HG03097 (cell line): ENCODE measurements around the gene HSPA14.
"Not testable (repeated sequence)": the region's sequence is repeated elsewhere in the genome, so short reads cannot be mapped to it uniquely, and the experiment has no call there.

Experiments
- ATAC-seq: cut with Tn5 transposase; IDR thresholded peaks from one replicate; pipeline ENCODE4 v1.9.1; 2021; ENCODE audit not compliant: unreplicated experiment, low FRiP score

The HSPA14 gene

DNA sequence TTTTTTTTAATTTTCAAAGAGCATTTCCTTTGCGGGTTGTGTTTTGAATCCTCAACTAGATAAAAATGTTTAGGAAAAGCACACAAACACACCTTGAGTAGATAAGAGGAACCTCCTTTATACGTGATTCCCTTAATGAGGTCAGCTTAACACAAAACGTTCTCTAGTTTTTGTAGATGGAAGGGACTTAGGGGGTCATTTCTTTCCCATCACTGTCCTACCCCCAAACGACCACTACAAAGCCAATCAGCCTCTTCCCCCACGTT, 41.8 kb downstream of the HSPA14 start:
- no peak for ATAC-seq

DNA sequence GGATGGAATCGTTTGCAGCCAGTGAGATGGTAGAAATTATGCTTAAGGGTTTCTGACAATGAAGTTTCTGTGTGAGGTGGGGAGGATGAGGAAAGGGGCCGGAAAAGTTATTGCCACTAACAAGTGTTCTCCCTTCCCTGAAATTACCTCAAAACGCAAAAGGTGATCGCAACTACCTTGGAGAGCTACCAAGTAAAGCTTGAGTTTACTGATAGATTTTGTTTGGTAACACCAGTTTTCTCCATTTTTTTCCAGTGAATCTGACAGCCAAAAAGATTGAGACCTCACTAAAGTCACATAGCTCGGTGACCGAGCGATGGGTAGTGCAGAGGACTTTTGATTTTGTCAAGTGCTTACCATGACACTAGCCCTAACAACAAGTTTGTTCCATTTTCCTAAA, 42.1 kb downstream of the HSPA14 start:
- ATAC-seq: no peak

- ATAC-seq: no peak
Observed at GRCh38 chr10:14884082-14884481, 46.0 kb downstream of the HSPA14 start.

DNA sequence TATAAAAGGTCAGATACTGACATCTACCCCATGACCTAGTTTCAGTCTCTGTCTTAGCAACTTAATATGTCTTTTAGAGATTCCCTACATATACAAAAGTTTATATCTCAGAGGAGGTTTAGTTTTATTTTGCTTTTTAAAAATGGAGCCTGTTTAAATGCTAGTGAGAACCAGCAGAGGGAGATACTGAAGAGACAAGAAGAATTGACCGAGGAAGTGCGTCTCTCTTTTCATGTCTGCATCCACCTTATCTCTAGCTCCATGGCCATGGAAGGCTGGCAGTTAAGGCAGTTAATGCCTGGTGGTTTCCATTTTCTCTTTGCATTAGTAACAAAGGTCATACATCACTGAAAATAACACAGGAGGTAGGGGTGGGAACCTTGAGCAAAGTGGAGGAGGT, 51.2 kb downstream of the HSPA14 start:
- ATAC-seq: no peak

- no peak for ATAC-seq
Observed at GRCh38 chr10:14891151-14891550, 53.0 kb downstream of the HSPA14 start.

- no peak for ATAC-seq
Observed at GRCh38 chr10:14904316-14904732, 66.2 kb downstream of the HSPA14 start.

DNA sequence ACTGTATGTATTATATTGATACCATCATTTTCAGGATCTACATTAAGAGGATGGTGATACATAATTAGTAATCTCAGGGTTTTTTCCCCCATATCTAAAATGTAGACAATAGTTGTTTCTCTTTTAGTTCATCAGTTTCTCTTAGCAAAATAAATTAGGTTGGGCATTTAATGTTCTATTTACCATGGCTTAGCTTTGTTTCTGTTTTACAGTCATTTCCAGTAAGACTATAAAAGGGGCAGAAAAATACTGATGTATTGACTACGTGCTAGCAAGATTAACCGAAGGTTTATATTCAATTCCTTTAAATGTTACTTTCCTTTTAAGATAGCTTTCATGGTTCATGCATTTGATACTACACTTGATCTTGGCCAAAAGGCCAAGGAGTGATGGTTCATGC, 66.8 kb downstream of the HSPA14 start:
- ATAC-seq: no peak

DNA sequence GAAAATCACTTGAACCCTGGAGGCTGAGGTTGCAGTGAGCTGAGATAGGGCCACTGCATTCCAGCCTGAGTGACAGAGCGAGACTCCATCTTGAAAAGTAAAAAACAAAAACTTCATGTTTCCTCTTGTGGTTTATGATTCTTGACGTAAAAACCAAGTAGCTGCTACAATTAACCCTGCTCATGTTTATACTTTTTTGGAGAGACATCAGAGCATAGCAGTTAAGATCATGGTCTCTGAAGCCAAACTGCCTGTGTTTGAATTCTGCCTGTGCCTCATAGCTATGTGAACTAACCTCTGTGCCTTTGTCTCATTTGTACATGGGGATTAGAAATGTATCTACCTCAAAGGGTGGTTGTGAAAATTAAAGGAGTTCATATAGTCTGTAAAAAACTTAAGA, 67.8 kb downstream of the HSPA14 start:
- no peak for ATAC-seq

GRCh38 chr10:14906765-14907164, 68.7 kb downstream of the HSPA14 start:
- no peak for ATAC-seq

DNA sequence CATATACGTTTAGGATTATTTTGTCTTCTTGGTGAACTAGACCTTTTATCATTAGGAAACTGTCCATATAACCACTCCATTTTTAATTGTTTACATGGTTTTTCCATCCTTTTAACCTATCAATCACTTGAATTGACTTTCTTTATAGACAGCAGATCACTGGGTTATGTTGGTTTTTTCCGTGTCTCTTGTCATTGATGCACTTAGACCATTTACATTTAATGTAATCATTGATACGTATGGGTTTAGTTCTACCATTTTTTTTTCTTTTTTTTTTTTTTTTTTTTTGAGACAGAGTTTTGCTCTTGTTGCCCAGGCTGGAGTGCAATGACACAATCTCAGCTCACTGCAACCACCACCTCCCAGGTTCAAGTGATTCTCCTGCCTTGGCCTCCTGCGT, 69.5 kb downstream of the HSPA14 start:
- not testable (repeated sequence) for ATAC-seq

- ATAC-seq: no peak
Observed at GRCh38 chr10:14909101-14909500, 71.0 kb downstream of the HSPA14 start.

- no peak for ATAC-seq
Observed at GRCh38 chr10:14910953-14911352, 72.8 kb downstream of the HSPA14 start.

DNA sequence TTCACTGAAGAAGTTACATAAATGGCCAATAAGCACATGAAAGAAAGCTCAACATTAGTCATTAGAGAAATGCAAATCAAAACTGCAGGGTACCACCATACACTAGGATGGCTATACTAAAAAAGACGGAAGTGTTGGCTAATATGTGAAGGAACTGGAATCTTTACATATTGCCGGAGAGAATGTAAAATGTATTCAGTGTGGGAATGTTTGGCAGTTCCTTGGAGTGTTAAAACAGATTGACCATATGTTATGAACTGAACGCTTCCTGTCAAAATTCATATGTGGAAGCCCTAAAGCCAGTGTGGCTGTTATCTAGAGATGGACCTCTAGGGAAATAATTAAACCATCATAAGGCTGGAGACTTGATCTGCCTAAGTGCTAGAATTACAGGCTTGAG, 73.7 kb downstream of the HSPA14 start:
- no peak for ATAC-seq

- no peak for ATAC-seq
Observed at GRCh38 chr10:14916600-14916999, 78.5 kb downstream of the HSPA14 start.

DNA sequence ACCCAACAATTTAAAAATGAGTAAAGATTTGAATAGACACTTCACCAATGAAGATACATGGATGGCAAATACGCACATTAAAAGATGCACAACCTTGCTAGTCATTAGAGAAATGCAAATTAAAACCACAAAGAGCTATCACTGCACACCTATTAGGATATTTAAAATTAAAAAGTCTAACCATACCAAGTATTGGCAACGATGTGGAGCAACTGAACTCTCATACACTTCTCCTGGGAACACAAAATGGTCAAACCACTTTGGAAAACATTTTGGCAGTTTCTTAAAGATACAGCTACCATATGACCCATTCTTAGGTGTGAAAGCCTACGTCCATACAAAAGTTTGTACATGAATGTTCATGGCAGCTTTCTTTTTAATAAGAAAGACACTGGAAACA, 79.7 kb downstream of the HSPA14 start:
- ATAC-seq: no peak

DNA sequence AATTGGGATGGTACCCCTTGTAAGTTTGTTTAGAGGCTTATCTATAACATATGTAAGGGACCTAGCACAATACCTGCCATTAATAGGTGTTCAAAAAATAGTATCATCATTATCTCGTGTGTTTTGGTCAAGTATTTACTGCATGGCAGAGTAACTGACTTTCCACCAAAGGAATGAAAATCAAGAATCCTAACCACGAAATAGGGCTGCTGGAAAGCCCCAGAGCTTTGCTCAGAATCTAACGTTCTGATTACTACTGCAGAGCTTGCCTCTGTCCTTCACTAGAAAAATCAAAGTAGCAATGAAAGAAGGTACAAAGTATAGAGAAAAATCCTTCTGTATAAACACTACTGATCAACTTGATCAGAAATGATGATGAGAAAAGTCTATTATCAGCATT, 80.9 kb downstream of the HSPA14 start:
- no peak for ATAC-seq
